A549 (cell line): ENCODE results near the gene MCRS1. TPM values are rescaled to one million over a fixed set of nuclear protein-coding genes. Genes with fewer than 3 reads are reported as not detected.

ENCODE experiments used
- ATAC-seq, 2 experiments: fragments of 200-7000 bp in 1 of 2; fragments of >200 bp in 1 of 2; cut with Nextera tagmentation in 1 of 2; cut with Tn5 transposase in 1 of 2; 3 replicates each; pipeline versions ENCODE4 v1.8.0 to v1.9.1; 2018 to 2020; ENCODE audit warnings: mild to moderate bottlenecking in 1 of 2, moderate library complexity in 1 of 2
- CTCF ChIA-PET: fragments of 300-600 bp; sonication (Branson Sonifier 250); formaldehyde crosslinking; extraction: SDS; loops from one replicate; lab custom pipeline; 2021; ENCODE audit warnings: antibody characterized with exemption, inconsistent platforms; lab: Yijun Ruan, JAX
- POLR2A ChIA-PET: fragments of 350-600 bp; formaldehyde crosslinking; extraction: SDS; loops from one replicate; lab custom pipeline; 2021; ENCODE audit warnings: antibody characterized with exemption, inconsistent platforms; lab: Yijun Ruan, JAX
- DNase-seq, 2 experiments: peaks; one replicate each; pipeline versions ENCODE4 v3.0.0 to v3.0.0-alpha.2; 2011 to 2016; ENCODE audit warnings: low read depth in 1 of 2, low spot score in 1 of 2
- FAIRE-seq: peaks from 2 replicates; lab custom pipeline; 2011; peaks lifted over from hg19 to GRCh38; lab: Jason Lieb, UNC
- H3K27ac ChIP-seq, 2 experiments: fragments of >200 bp; sonication (Bioruptor Twin); formaldehyde crosslinking; 3 replicates each; pipeline ENCODE4 v1.5.1; 2016 to 2017
- H3K4me1 ChIP-seq: fragments of >200 bp; sonication (Bioruptor Twin); formaldehyde crosslinking; 3 replicates; pipeline ENCODE4 v1.6.1; 2016
- H3K4me2 ChIP-seq: fragments of >200 bp; sonication (Bioruptor Twin); formaldehyde crosslinking; 3 replicates; pipeline ENCODE4 v1.6.1; 2016
- H3K4me3 ChIP-seq: fragments of >200 bp; sonication (Bioruptor Twin); formaldehyde crosslinking; 3 replicates; pipeline ENCODE4 v1.5.1; 2016
- H3K9me3 ChIP-seq: fragments of >200 bp; sonication (Bioruptor Twin); formaldehyde crosslinking; 3 replicates; pipeline ENCODE4 v1.6.1; 2016
- CBX8 ChIP-seq: fragments of 200-600 bp; sonication (generic); IDR thresholded peaks from 2 replicates; pipeline ENCODE4 v1.6.1; 2016
- CHD2 ChIP-seq: fragments of 150-350 bp; IDR thresholded peaks from 2 replicates; pipeline ENCODE4 v1.6.1; 2014; ENCODE audit warnings: low read length; ENCODE audit not compliant: partially characterized antibody
- EHF ChIP-seq: fragments of 250-450 bp; sonication (Bioruptor Pico); IDR thresholded peaks from 2 replicates; pipeline ENCODE4 v1.5.0; 2020; ENCODE audit warnings: mild to moderate bottlenecking
- FOSL2 ChIP-seq, 2 experiments: fragments of 450-650 bp in 1 of 2; fragments of >200 bp in 1 of 2; sonication (Bioruptor Twin) in 1 of 2; formaldehyde crosslinking; IDR thresholded peaks; 2 replicates each; pipeline versions ENCODE4 v1.5.0 to v1.6.1; 2016 to 2020; ENCODE audit warnings: mild to moderate bottlenecking in 1 of 2, moderate library complexity in 1 of 2
- HEYL ChIP-seq: fragments of 250-450 bp; sonication (Bioruptor Pico); IDR thresholded peaks from 2 replicates; pipeline ENCODE4 v1.8.0; 2021; ENCODE audit warnings: mild to moderate bottlenecking, moderate library complexity
- KDM5A ChIP-seq: fragments of 200-600 bp; sonication (generic); IDR thresholded peaks from 2 replicates; pipeline ENCODE4 v1.6.1; 2016; ENCODE audit warnings: antibody characterized with exemption, mild to moderate bottlenecking
- MYC ChIP-seq: IDR thresholded peaks from 2 replicates; pipeline ENCODE4 v1.6.1; 2012; ENCODE audit warnings: mild to moderate bottlenecking, inconsistent platforms, low read length, improper control_type of control experiment, borderline replicate concordance
- POLR2AphosphoS2 ChIP-seq: conservative IDR thresholded peaks from 2 replicates; pipeline ENCODE4 v1.6.1; 2012; ENCODE audit warnings: low read length, improper control_type of control experiment, inconsistent platforms
- RAD21 ChIP-seq, 2 experiments: fragments of >200 bp in 1 of 2; sonication (Bioruptor Twin) in 1 of 2; formaldehyde crosslinking in 1 of 2; IDR thresholded peaks in 1 of 2; conservative IDR thresholded peaks in 1 of 2; 2 replicates in 1 of 2; 3 replicates in 1 of 2; pipeline ENCODE4 v1.6.1; 2012 to 2018; ENCODE audit warnings: inconsistent platforms in 1 of 2
- RFX5 ChIP-seq: fragments of 450-650 bp; IDR thresholded peaks from 2 replicates; pipeline ENCODE4 v1.7.1; 2014; ENCODE audit warnings: antibody characterized with exemption, mild to moderate bottlenecking, moderate library complexity
- ZC3H11A ChIP-seq: fragments of 450-650 bp; IDR thresholded peaks from 2 replicates; pipeline ENCODE4 v1.6.1; 2014; ENCODE audit warnings: antibody characterized with exemption, mild to moderate bottlenecking
- ZFP36 ChIP-seq: fragments of 450-650 bp; IDR thresholded peaks from 2 replicates; pipeline ENCODE4 v1.6.1; 2014; ENCODE audit warnings: borderline replicate concordance; ENCODE audit not compliant: partially characterized antibody
- ZSCAN20 ChIP-seq: fragments of 250-450 bp; sonication (Bioruptor Pico); IDR thresholded peaks from 2 replicates; pipeline ENCODE4 v1.8.0; 2022; ENCODE audit warnings: mild to moderate bottlenecking, moderate library complexity
- WGBS: methylation state at CpG from one replicate; pipeline ENCODE4 v1.1.6; 2017; ENCODE audit errors: missing lambda C conversion rate; 5-methylcytosine and 5-hydroxymethylcytosine counted together
- polyA plus RNA-seq, 4 experiments: library from polyadenylated mRNA; depleted of rRNA in 3 of 4; stranded (reverse); fragments of >200 nt; fragmentation: RNase III in 1 of 4; extraction: RNeasy Plus Mini Kit Qiagen cat#74134 plus additional on column Dnase treatment in 1 of 4; gene quantifications; 2 replicates in 3 of 4; 3 replicates in 1 of 4; pipeline ENCODE4 v1.2.3, GENCODE V29; 2011 to 2017
- TF ChIP-seq, protein P1 (sequence below): fragments of 450-650 bp; IDR thresholded peaks from 2 replicates; pipeline ENCODE4 v1.6.1; 2014; ENCODE audit warnings: antibody characterized with exemption
- TF ChIP-seq, protein P2 (sequence below): fragments of 150-350 bp; IDR thresholded peaks from 2 replicates; pipeline ENCODE4 v1.6.1; 2014; ENCODE audit warnings: low read depth, mild to moderate bottlenecking, low read length
- TF ChIP-seq, protein P3 (sequence below): fragments of 250-450 bp; sonication (Bioruptor Pico); IDR thresholded peaks from 2 replicates; pipeline ENCODE4 v1.5.0; 2021; ENCODE audit warnings: mild to moderate bottlenecking, moderate library complexity, borderline replicate concordance

Gene MCRS1
- polyA plus RNA-seq, 2 of the 4 experiments (the other 2 are of a cell fraction), result 64.1 to 68.5 TPM

DNA sequence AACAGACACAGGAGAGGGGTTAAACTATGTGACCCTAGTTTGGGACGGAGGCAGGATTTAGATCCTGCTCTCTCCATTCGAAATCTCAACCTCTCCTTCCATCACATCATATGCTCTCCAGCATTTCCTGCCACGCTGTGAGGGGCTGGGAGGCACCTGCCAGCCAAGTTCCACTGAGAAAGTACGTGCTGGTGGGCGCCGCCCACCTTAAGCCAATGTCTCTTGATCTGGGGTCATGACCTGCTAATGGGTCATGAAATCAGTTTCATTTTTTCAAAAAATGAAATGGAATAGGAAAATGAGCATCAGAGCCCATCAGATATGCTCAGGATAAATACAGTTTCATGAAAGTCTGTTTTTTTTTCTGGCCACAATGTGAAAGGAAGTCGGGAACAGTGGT, 7.2 kb downstream of the MCRS1 start:
- no peak for FAIRE-seq

DNA sequence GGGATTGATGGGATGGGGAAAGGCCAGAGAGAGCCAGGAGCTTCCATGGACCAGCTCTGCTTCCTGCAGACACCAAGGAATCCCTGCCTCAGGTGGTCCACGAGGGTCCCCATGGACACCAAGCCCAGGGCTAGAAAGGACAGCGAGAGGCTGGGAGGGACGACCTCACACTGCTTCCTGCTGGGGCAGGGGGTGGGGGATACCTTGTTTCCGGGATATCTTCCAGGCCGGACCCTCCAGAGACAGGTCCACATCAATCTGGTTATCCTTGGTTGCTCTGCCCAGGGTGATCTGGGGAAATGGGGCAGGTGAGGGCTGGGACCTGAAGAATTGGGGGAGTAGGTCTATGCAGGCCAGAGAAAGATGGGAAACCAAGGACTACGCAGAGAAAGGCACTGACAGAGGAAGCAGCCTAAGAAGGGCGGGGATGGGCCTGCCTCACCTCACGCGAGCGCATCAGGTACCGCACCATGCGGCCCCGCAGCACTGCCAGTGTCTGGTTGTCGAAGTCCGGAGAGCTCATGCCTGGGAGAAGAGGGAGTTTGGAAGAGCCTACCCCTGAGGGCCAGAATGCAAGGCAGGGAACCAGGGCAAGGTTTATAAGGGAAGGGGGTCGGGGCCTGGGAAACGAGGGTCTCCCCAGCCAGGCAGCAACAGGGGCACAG, 8.8 kb downstream of the MCRS1 start:
- H3K4me2 ChIP-seq, result no peak overlapping the region
- no peak overlapping the region for H3K4me3 ChIP-seq
- no peak overlapping the region for H3K27ac ChIP-seq
- POLR2A ChIA-PET, result interaction anchor here (1.1 kb wide), 1 partner anchor 201 kb away, joined by 5 read pairs; no protein-coding TSS in a partner anchor
- ATAC-seq (no peak), FAIRE-seq (no peak), DNase-seq (no peak)
- H3K4me1 ChIP-seq, result no peaks in the 10 kb centered on the region
- 92% methylated on average over 17 of the region's 17 CpGs for WGBS
- CTCF ChIA-PET, result interaction anchor here (0.6 to 11.4 kb wide), 13 partner anchors 8 to 483 kb away, joined by 3 to 91 read pairs (median 6); partner anchors contain the start of gene DNAJC22
- H3K9me3 ChIP-seq, result no peaks in the 10 kb centered on the region
- TF ChIP-seq HEYL (CRISPR knock-in tag) (no peak), MYC (no peak), ZSCAN20 (CRISPR knock-in tag) (no peak)
- TF ChIP-seq, protein P1, sequence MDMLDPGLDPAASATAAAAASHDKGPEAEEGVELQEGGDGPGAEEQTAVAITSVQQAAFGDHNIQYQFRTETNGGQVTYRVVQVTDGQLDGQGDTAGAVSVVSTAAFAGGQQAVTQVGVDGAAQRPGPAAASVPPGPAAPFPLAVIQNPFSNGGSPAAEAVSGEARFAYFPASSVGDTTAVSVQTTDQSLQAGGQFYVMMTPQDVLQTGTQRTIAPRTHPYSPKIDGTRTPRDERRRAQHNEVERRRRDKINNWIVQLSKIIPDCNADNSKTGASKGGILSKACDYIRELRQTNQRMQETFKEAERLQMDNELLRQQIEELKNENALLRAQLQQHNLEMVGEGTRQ, result no peak

More for the DNA sequence above, 7.2 kb downstream of the MCRS1 start:
- DNase-seq (no peak), ATAC-seq (no peak)
- Histone ChIP-seq H3K4me1 (no peaks in the 10 kb centered on the region), H3K27ac (no peak overlapping the region), H3K4me2 (no peak overlapping the region), H3K4me3 (no peak overlapping the region), H3K9me3 (no peaks in the 10 kb centered on the region)
- ChIA-PET POLR2A (interaction anchor here (1.1 kb wide), 1 partner anchor 181 kb away, joined by 3 read pairs; the partner anchor contains the start of gene TMBIM6), CTCF (interaction anchor here (1.4 to 11.4 kb wide), 7 partner anchors 11 to 272 kb away, joined by 4 to 91 read pairs (median 16); partner anchors contain the start of gene DNAJC22)
- TF ChIP-seq CHD2, result no peak
- no peak for TF ChIP-seq POLR2AphosphoS2
- TF ChIP-seq RAD21 (conservative IDR thresholded peaks at IDR 0.05 in 1 of 2, IDR thresholded peaks at IDR 0.05 in 1 of 2), result no peak
- no peak for TF ChIP-seq KDM5A
- TF ChIP-seq, protein P2, sequence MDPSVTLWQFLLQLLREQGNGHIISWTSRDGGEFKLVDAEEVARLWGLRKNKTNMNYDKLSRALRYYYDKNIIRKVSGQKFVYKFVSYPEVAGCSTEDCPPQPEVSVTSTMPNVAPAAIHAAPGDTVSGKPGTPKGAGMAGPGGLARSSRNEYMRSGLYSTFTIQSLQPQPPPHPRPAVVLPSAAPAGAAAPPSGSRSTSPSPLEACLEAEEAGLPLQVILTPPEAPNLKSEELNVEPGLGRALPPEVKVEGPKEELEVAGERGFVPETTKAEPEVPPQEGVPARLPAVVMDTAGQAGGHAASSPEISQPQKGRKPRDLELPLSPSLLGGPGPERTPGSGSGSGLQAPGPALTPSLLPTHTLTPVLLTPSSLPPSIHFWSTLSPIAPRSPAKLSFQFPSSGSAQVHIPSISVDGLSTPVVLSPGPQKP, result no peak
- 92% methylated on average over 7 of the region's 7 CpGs for WGBS

DNA sequence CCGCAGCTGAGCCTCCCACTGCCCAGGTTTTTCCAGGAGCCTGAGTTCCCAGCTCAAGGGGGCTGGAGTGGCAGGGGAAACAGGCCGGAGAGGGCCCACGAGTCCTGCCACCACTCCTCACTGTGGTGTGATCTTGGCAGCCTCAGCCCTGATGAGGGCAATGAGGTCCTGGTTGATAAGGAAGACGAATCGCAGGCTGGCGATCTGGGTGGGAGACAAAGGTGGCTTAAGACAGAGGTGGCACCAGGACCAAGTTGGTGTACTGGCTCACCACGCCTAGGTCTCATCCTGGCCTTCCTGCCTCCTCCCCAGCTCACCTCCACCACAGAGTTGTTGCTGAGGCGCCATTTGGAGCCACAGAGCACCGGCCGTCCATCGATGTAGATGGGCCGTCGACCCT, 9.4 kb downstream of the MCRS1 start:
- Histone ChIP-seq H3K4me2 (no peak overlapping the region), H3K27ac (no peak overlapping the region), H3K4me1 (no peaks in the 10 kb centered on the region), H3K4me3 (no peak overlapping the region), H3K9me3 (no peaks in the 10 kb centered on the region)
- WGBS, result 93% methylated on average over 13 of the region's 13 CpGs
- TF ChIP-seq, protein P2, result no peak
- TF ChIP-seq, protein P3, sequence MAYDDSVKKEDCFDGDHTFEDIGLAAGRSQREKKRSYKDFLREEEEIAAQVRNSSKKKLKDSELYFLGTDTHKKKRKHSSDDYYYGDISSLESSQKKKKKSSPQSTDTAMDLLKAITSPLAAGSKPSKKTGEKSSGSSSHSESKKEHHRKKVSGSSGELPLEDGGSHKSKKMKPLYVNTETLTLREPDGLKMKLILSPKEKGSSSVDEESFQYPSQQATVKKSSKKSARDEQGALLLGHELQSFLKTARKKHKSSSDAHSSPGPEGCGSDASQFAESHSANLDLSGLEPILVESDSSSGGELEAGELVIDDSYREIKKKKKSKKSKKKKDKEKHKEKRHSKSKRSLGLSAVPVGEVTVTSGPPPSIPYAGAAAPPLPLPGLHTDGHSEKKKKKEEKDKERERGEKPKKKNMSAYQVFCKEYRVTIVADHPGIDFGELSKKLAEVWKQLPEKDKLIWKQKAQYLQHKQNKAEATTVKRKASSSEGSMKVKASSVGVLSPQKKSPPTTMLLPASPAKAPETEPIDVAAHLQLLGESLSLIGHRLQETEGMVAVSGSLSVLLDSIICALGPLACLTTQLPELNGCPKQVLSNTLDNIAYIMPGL (CRISPR knock-in tag), result no peak
- TF ChIP-seq CBX8, result no peak
- no peak for TF ChIP-seq HEYL (CRISPR knock-in tag)
- no peak for TF ChIP-seq RFX5
- no peak for TF ChIP-seq ZC3H11A
- no peak for TF ChIP-seq ZFP36
- no peak for TF ChIP-seq EHF (CRISPR knock-in tag)
- no peak for TF ChIP-seq FOSL2 (IDR thresholded peaks at IDR 0.05)
- no peak for TF ChIP-seq FOSL2 (CRISPR knock-in tag; IDR thresholded peaks at IDR 0.05)
- no peak for ATAC-seq
- FAIRE-seq, result no peak
- no peak for DNase-seq
- ChIA-PET POLR2A (interaction anchor here (1.1 kb wide), 1 partner anchor 200 kb away, joined by 5 read pairs; no protein-coding TSS in a partner anchor), CTCF (interaction anchor here (0.6 to 11.4 kb wide), 14 partner anchors 8 to 342 kb away, joined by 3 to 91 read pairs (median 5); partner anchors contain the start of genes DNAJC22 and KCNH3)
